Choroid plexus epithelial cell (primary cell): ENCODE measurements around the gene ZNF282.
A peak's percentile ranks its signal among the peaks of the same experiment; 100 is the strongest.
"Not testable (repeated sequence)": the region's sequence is repeated elsewhere in the genome, so short reads cannot be mapped to it uniquely, and the experiment has no call there.

Experiments
- DNase-seq: peaks from one replicate; pipeline ENCODE4 v3.0.0-alpha.2; 2010; ENCODE audit warnings: low read depth
- H3K4me3 ChIP-seq: 2 replicates; pipeline ENCODE4 v1.5.1; 2011; ENCODE audit warnings: low read depth, mild to moderate bottlenecking, control low read depth, low read length, moderate library complexity
- CTCF ChIP-seq: conservative IDR thresholded peaks from 2 replicates; pipeline ENCODE4 v1.5.1; 2011; ENCODE audit warnings: low read depth, mild to moderate bottlenecking, control low read depth, inconsistent platforms, low read length, moderate library complexity

Gene ZNF282

GRCh38 chr7:149257146-149257545, 61.8 kb downstream of the ZNF282 start:
- TF ChIP-seq CTCF: no peak

GRCh38 chr7:149261316-149261828, 66.0 kb downstream of the ZNF282 start:
- DNase-seq: peak; percentile 48
- H3K4me3 ChIP-seq: peak overlapping the region; percentile 70
- no peak for TF ChIP-seq CTCF

More at GRCh38 chr7:149257146-149257545, 61.8 kb downstream of the ZNF282 start:
- H3K4me3 ChIP-seq: no peak overlapping the region
- DNase-seq: no peak

GRCh38 chr7:149261829-149262617, 66.7 kb downstream of the ZNF282 start, which contains the start of gene ZNF783:
Gene ZNF783, plus strand, starts transcription at chr7:149262196. Its CDS starts 138 bp downstream, at chr7:149262334.
- peak; percentile 48 for TF ChIP-seq CTCF
- peak; percentile 93 for DNase-seq
- H3K4me3 ChIP-seq: peak within 1 kb of the TSS; percentile 70

GRCh38 chr7:149266451-149266850, 71.1 kb downstream of the ZNF282 start:
- no peak overlapping the region for H3K4me3 ChIP-seq
- no peak for TF ChIP-seq CTCF
- no peak for DNase-seq

- no peak for DNase-seq
- TF ChIP-seq CTCF: no peak
These were observed 72.4 kb downstream of the ZNF282 start for GRCh38 chr7:149267733-149268132.

GRCh38 chr7:149274424-149274823, 79.1 kb downstream of the ZNF282 start:
- not testable (repeated sequence) for H3K4me3 ChIP-seq, DNase-seq

More at GRCh38 chr7:149267733-149268132, 72.4 kb downstream of the ZNF282 start:
- no peak overlapping the region for H3K4me3 ChIP-seq
